HG03439 (cell line): ENCODE measurements around the gene ANTKMT.
"Not testable (repeated sequence)": the region's sequence is repeated elsewhere in the genome, so short reads cannot be mapped to it uniquely, and the experiment has no call there.

Experiments used
- ATAC-seq: cut with Tn5 transposase; IDR thresholded peaks from one replicate; pipeline ENCODE4 v1.9.1; 2021; ENCODE audit warnings: mild to moderate bottlenecking, moderate library complexity; ENCODE audit not compliant: unreplicated experiment

The ANTKMT gene

DNA sequence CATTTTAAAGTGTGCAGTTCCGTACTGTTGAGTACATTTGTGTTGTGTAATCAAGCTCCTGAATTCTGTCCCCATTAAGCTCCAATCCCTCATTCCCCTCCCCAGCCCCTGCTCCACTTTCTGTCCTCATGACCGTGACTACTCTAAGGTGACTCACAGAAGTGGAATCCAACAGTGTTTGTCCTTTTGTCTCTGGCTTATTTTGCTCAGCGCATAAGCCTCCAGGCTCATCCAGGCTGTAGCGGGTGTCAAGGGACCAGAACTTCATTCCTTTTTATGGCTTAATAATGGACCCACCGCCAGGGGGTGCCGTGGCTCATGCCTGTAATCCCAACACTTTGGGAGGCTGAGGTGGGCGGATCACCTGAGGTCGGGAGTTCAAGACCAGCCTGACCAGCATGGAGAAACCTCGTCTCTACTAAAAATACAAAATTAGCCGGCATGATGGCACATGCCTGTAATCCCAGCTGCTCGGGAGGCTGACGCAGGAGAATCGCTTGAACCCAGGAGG is 8.2 kb upstream of the ANTKMT start:
- ATAC-seq = not testable (repeated sequence)

GRCh38 chr16:714079-714478 is 6.9 kb upstream of the ANTKMT start:
- no peak for ATAC-seq

- ATAC-seq = peak; percentile 51
Measured at GRCh38 chr16:714558-715476, 6.1 kb upstream of the ANTKMT start, which contains the start of gene METRN. METRN (plus strand) TSS chr16:715118; CDS start chr16:715290, 172 bp downstream.

DNA sequence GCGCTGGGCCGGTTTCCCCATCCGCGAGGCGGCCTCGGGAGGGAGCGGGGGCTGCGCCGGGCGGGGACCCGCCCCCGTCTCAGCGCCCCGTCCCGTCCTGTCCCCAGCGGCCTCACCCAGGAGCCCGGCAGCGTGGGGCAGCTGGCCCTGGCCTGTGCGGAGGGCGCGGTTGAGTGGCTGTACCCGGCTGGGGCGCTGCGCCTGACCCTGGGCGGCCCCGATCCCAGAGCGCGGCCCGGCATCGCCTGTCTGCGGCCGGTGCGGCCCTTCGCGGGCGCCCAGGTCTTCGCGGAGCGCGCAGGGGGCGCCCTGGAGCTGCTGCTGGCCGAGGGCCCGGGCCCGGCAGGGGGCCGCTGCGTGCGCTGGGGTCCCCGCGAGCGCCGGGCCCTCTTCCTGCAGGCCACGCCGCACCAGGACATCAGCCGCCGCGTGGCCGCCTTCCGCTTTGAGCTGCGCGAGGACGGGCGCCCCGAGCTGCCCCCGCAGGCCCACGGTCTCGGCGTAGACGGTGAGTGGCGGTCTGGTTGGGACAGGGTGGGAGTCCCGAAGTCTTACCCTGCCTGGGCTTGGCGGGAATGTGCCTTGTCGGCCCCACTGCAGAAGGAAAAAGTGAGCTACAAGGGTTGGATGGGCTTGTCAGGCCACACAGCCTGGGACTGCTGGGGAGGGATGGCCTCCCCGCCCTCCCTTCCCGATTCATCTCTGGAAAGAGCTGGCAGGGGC is 5.3 kb upstream of the ANTKMT start:
- peak; percentile 10 for ATAC-seq

DNA sequence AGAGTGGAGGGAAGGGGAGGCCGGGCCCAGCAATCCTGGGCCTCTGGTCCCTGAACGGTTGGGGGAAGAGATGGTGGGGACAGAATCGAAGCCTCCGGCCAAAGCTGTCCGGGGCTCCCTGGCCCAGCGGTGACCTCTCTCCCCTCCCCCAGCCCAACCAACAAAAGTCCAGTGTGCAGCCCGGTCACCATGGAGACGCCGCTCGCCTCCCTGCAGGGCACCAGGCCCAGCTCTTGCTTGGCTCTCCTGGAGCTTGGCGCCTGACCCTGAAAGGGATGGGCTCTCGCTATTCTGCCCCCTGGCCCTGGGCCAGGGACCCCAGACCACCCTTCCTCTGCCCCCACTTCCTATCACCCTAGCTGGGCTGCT is 4.8 kb upstream of the ANTKMT start:
- no peak for ATAC-seq

DNA sequence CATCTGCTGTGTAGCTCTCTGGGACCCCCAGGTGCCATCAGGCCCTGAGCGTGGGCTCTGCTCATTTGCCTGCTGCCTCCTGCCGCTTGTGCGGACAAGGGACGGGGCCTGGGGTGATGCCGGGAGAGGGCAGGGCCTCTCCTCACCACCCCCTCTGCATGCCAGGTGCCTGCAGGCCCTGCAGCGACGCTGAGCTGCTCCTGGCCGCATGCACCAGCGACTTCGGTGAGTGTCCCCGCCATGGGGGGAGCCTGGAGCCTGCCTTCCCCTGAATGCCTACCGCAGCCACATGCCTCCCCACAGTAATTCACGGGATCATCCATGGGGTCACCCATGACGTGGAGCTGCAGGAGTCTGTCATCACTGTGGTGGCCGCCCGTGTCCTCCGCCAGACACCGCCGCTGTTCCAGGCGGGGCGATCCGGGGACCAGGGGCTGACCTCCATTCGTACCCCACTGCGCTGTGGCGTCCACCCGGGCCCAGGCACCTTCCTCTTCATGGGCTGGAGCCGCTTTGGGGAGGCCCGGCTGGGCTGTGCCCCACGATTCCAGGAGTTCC is 4.1 kb upstream of the ANTKMT start:
- ATAC-seq = no peak

DNA sequence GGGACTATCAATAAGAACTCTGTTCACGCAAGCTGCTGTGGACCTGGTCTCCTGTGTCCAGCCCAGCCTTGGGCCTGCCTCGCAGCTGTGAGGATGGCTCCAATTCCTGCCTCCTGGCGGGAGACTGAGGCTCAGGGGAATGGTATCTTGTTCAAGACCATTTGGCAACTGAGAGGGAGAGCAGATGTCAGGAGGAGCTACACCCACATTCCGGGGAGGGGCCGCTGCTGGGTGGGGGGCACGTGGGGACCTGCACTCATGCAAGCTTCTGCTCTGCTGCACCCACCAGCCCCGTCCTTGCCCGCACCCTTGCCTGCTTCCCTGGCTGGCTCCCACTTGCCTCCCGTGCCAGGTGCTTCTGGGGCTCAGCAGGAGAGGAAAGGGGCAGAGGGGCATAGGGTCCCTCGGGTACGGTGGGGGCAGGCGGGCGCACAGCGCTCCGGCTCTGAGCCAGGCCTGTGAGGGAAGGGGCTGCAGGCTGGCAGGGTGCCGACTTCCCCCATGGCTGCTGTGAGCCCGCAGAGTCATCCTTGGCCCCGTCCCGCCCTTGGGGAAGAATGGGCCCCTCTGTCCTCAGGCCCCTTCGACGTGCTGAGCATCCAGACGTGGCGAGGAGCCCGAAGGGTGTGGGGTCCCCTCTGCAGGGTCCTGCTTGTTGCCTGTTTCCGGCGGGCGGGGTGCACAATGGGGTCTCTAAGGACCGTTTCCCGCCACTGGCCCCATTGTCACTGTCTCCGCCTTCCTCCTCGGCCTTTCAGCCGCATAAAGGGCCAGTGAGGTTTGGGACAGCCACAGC is 3.3 kb upstream of the ANTKMT start:
- no peak for ATAC-seq

DNA sequence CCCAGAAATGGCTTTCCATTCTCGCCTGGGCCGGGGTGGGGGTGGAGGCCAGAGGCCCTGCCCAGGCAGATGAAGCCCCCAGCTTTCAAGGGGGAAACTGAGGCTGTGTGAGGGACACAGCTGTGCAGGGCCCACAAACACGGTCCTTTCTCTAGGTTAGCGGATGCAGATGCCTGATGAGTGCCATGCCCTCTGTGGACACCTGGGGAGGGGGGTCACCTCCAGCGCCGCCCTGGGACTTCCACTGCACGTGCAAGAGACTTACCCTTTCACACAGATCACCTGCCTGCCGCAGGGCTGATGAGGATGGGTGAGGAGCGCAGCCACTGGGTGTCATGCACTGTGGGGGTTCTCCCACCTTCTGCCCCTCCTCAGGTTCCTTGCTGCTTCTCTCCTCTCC is 2.6 kb upstream of the ANTKMT start:
- no peak for ATAC-seq

DNA sequence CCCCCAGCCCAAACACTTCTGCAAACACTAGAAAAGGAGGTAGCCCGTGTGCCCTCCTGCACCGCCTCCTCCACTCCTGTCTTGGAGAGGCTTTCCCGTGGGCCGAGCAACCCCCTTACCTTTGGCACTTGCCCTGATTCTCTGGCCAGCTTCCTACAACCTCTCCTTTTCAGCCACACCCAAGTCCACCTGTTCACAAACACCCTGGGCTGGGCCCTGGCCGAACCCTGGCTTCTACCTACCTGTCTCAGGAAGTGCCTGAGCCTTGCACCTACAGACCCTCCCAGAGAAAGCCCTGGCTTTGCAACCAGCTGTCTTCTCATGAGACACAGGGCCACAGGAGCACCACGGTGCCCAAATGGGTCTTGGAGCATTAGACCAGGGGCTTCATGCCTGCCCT is 2.0 kb upstream of the ANTKMT start:
- no peak for ATAC-seq

GRCh38 chr16:719815-720446 is 1.0 kb upstream of the ANTKMT start:
- no peak for ATAC-seq

GRCh38 chr16:720447-720989 is 428 bp upstream of the ANTKMT start:
- peak; percentile 5 for ATAC-seq

DNA sequence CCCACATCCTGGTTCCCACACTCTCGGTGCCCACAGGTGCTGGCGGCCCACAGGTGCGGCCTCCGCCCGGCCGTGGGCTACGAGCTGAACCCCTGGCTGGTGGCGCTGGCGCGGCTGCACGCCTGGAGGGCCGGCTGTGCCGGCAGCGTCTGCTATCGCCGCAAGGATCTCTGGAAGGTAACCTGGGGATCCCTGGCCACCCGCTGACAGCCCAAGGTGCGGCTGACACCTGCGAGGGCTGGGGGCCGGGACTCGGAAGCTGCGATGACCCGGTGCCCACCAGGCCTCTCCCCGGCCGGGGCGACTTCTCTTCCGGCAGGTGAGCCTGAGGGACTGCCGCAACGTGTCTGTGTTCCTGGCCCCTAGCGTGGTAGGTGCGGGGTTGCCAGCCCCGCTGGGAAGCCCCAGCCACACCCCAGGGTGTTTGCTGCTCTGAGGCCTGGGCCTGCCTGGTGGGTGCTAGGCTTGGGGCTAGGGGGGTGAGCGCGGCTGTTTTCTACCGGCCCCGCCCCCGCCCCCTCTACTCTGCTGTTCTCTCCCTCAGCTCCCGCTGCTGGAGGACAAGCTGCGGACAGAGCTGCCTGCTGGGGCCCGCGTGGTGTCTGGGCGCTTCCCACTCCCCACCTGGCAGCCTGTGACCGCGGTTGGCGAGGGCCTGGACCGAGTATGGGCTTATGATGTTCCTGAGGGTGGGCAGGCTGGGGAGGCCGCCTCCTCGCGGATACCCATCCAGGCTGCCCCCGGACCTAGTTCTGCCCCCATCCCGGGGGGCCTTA is 1.0 kb downstream of the ANTKMT start:
- ATAC-seq = no peak

DNA sequence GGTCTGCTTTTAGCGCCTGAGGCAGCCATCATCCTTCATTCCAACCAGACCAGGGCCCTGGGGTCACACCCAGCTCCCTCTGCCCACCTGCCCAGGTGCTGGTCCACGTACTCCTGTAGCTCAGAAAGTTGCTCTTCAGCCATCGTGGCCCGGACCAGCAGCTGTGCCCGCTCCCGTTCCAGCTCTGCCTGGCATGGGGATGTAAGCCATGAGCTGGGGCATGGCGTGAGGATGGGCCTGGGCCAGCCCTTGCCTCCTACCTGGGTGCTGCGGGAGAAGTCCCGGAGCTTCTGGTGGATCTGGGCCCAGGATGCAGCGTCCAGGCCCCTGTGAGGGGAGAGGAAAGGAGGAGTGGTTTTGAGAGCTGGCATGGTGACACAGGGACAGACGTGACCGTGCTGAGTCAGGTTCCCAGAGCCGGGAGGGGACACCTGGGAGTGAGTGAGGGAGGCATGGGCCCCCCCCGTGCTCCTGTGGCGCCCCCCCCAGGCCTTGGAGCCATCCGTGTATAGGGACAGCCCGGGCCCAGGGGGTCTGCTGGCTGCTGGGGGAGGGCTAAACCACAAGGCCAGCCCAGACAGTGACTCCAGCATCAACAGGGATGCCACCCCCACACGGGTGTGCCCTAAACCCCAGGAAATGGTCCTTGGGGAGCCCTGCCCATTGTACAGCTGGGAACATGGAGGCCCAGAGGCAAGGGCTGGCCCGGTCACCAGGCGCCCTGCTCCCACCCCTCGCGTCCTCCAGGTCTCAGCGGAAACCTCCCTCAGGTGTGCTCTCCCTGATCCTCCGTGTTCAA is 2.1 kb downstream of the ANTKMT start:
- ATAC-seq = no peak

GRCh38 chr16:723695-724094 is 2.7 kb downstream of the ANTKMT start:
- ATAC-seq = no peak

DNA sequence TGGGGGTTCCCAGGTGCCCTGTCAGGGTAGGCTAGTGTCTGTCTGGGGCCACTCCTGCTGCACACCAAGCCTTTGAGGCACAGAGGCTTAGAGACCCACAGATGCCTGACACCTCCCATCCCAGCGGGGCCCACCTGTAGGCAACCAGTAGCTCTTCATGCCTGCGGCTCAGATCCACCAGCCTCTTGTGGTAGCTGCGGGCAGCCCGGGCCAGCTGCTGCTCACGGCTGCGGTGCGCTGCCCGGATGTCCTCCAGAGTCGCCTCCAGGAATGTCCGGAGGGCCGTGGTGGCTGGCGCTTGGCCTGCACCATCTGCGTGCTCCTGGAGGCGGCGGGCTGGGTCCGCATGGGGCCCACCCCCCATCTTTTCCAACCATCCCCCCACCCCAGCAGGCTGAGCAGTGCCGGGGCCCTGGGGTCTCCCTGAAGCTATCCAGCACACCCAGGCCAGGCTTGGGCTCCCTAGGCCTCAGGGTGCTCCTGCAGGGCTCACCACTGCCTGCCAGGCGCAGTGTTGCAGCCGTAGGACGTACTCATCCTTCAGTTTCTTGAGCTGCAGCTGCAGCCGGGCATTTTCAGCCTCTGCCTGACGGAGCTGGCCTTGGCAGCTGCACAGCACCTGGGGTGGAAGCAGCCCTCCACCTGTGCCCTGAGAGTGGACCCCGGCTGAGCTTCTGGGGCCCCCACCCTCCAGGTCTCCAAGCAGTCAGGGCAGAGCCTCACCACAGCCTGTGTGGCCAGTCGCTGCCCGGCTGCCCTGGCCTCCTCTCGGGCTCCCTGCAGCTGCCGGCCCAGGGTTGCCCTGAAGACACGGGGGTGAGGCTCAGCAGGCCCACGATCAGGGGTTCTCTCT is 3.5 kb downstream of the ANTKMT start:
- ATAC-seq = no peak

DNA sequence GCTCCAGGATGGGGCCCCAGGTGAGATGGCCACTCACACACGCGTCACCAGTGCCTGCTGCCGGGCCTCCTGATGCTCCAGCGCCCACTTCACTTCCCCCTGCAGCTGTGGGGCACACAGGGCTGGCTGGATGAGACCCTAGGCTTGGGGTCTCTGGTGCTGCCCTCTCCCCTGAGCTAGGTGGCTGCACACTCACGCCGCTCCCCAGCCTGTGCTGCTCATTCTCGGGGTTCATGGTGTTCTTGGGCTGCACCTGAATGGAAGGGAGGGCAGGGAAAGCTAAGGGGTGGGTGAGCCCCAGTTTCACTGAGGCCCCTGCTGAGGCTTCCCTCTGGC is 4.1 kb downstream of the ANTKMT start:
- ATAC-seq = no peak

DNA sequence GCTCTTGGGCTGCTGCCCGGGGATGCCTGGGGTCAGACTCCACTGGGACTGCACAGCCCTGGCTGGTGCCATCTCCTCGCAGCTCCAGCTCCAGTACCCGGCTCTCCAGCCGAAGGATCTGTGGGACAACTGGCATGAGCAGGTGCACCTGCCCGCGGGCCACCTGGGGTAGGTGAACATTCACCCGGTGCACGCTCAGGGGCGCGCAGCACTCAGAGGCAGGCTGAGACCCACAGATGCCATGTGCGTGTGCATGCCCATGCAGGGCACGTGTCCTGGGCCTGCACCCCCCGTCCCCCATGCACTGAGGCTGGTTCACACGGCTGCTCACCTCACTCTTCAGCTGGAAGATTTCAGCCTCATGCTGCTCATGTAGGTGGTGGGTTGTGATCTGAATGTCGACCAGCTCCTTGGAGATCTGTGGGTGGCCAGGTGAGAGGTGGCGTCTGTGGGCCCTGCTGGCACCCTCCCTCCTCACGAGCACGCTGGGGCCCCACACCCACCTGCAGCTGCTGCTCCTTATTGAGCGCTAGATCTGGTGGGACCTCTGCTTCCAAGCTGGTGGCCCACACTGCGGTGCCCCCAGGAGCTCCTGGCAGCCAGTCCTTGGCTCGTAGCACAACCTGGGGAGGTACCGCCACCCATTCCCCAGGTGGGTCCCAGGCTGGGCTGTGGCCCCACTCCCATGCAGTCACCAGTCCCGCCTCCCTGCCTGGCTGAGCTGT is 4.7 kb downstream of the ANTKMT start:
- ATAC-seq = no peak
